Fibroblast of the conjunctiva (primary cell): ENCODE measurements around the gene PMPCA.

ENCODE experiments used
- DNase-seq: peaks from one replicate; pipeline ENCODE4 v3.0.0-alpha.2; 2010; ENCODE audit warnings: low read depth

The PMPCA gene

GRCh38 chr9:136436055-136436634 lies 25.7 kb downstream of the PMPCA start:
- DNase-seq, result no peak

- peak; percentile 44 for DNase-seq
Measured at GRCh38 chr9:136437430-136437829, 27.0 kb downstream of the PMPCA start.

- DNase-seq, result no peak
Measured at GRCh38 chr9:136437839-136438547, 27.5 kb downstream of the PMPCA start.

GRCh38 chr9:136438548-136439480 lies 28.4 kb downstream of the PMPCA start:
- DNase-seq, result no peak

- no peak for DNase-seq
Measured at GRCh38 chr9:136439481-136440408, 29.3 kb downstream of the PMPCA start, which contains the start of gene INPP5E. Gene INPP5E (minus strand): TSS chr9:136439845. CDS start chr9:136439419, 426 bp downstream.

- no peak for DNase-seq
Measured at GRCh38 chr9:136441191-136441680, 30.8 kb downstream of the PMPCA start.

- no peak for DNase-seq
Measured at GRCh38 chr9:136441681-136442245, 31.3 kb downstream of the PMPCA start.

GRCh38 chr9:136442265-136442664 lies 31.8 kb downstream of the PMPCA start:
- DNase-seq, result no peak

GRCh38 chr9:136443087-136443486 lies 32.6 kb downstream of the PMPCA start:
- DNase-seq, result no peak

GRCh38 chr9:136443687-136444086 lies 33.2 kb downstream of the PMPCA start:
- no peak for DNase-seq

- no peak for DNase-seq
Measured at GRCh38 chr9:136444102-136444501, 33.6 kb downstream of the PMPCA start.

GRCh38 chr9:136445799-136446198 lies 35.3 kb downstream of the PMPCA start:
- DNase-seq, result no peak

GRCh38 chr9:136447173-136447778 lies 36.8 kb downstream of the PMPCA start:
- DNase-seq, result no peak

GRCh38 chr9:136448655-136449054 lies 38.2 kb downstream of the PMPCA start:
- no peak for DNase-seq

- no peak for DNase-seq
Measured at GRCh38 chr9:136451221-136451877, 40.9 kb downstream of the PMPCA start.

- DNase-seq, result no peak
Measured at GRCh38 chr9:136453326-136453725, 42.9 kb downstream of the PMPCA start.

- DNase-seq, result no peak
Measured at GRCh38 chr9:136454026-136454796, 43.8 kb downstream of the PMPCA start.

GRCh38 chr9:136455043-136456002 lies 44.9 kb downstream of the PMPCA start:
- no peak for DNase-seq
